Left ventricle myocardium superior (tissue), 1 donor: ENCODE data around the gene MBD5. TPM values are rescaled to one million over a fixed set of nuclear protein-coding genes. Genes with fewer than 3 reads are reported as not detected.

ENCODE experiments used
- ATAC-seq: fragments of 200-7000 bp; cut with Tn5 transposase; one replicate; pipeline ENCODE4 v1.9.1; 2020; ENCODE audit warnings: mild to moderate bottlenecking, moderate library complexity
- DNase-seq: peaks from one replicate; pipeline ENCODE4 v3.0.0-alpha.2; 2020
- intact Hi-C: fragments of 100-400 bp; cut with micrococcal nuclease; formaldehyde crosslinking; loops from one replicate; pipeline ENCODE4 v1.11.0; 2022
- total RNA-seq: library from RNA; stranded (reverse); fragmentation: NEBNext Ultra II Directional; extraction: Animal tissue kit (Norgen Biotek cat#: 25700); gene quantifications from one replicate; pipeline ENCODE4 v1.2.1, GENCODE V29; 2021
- donor health status: DM: no; HTN: yes; CAD: no; lungs with severe emphysema.

Gene MBD5
- total RNA-seq, 1 donor from 2014 or later = 33.7 TPM

GRCh38 chr2:148201075-148202004 lies 180.4 kb downstream of the MBD5 start:
- intact Hi-C loops = no loop called here
- DNase-seq = peak; percentile 41
- peak; percentile 47 for ATAC-seq

GRCh38 chr2:148202237-148202636 lies 181.3 kb downstream of the MBD5 start:
- ATAC-seq = no peak
- intact Hi-C loops = no loop called here

GRCh38 chr2:148207111-148207510 lies 186.2 kb downstream of the MBD5 start:
- intact Hi-C loops = no loop called here
- DNase-seq = no peak
- ATAC-seq = no peak

More at GRCh38 chr2:148202237-148202636, 181.3 kb downstream of the MBD5 start:
- DNase-seq = no peak

- no peak for ATAC-seq
- DNase-seq = no peak
- intact Hi-C loops = no loop called here
Measured at GRCh38 chr2:148209603-148210002, 188.7 kb downstream of the MBD5 start.

- no peak for DNase-seq
- no peak for ATAC-seq
- intact Hi-C loops = no loop called here
Measured at GRCh38 chr2:148218326-148219075, 197.6 kb downstream of the MBD5 start.

GRCh38 chr2:148221166-148221565 lies 200.3 kb downstream of the MBD5 start:
- no peak for ATAC-seq
- DNase-seq = no peak
- intact Hi-C loops = no loop called here

GRCh38 chr2:148221926-148222325 lies 201.0 kb downstream of the MBD5 start:
- intact Hi-C loops = no loop called here
- ATAC-seq (no peak), DNase-seq (no peak)

GRCh38 chr2:148231858-148232257 lies 211.0 kb downstream of the MBD5 start:
- intact Hi-C loops = no loop called here
- no peak for ATAC-seq
- no peak for DNase-seq

GRCh38 chr2:148234143-148234542 lies 213.3 kb downstream of the MBD5 start:
- DNase-seq = no peak
- intact Hi-C loops = no loop called here
- ATAC-seq = no peak

GRCh38 chr2:148237911-148238310 lies 217.0 kb downstream of the MBD5 start:
- intact Hi-C loops = no loop called here
- DNase-seq (no peak), ATAC-seq (no peak)

GRCh38 chr2:148238561-148238960 lies 217.7 kb downstream of the MBD5 start:
- ATAC-seq (no peak), DNase-seq (no peak)
- intact Hi-C loops = no loop called here

GRCh38 chr2:148240838-148241237 lies 219.9 kb downstream of the MBD5 start:
- intact Hi-C loops = no loop called here
- no peak for ATAC-seq
- no peak for DNase-seq

- DNase-seq (no peak), ATAC-seq (no peak)
- intact Hi-C loops = no loop called here
Measured at GRCh38 chr2:148244593-148245292, 223.9 kb downstream of the MBD5 start.

GRCh38 chr2:148251993-148252392 lies 231.1 kb downstream of the MBD5 start:
- DNase-seq (no peak), ATAC-seq (no peak)
- intact Hi-C loops = no loop called here

- intact Hi-C loops = no loop called here
- ATAC-seq = no peak
Measured at GRCh38 chr2:148252646-148253045, 231.8 kb downstream of the MBD5 start.

GRCh38 chr2:148253685-148254084 lies 232.8 kb downstream of the MBD5 start:
- intact Hi-C loops = no loop called here
- DNase-seq = no peak
- ATAC-seq = no peak

More at GRCh38 chr2:148252646-148253045, 231.8 kb downstream of the MBD5 start:
- no peak for DNase-seq

GRCh38 chr2:148255929-148256328 lies 235.0 kb downstream of the MBD5 start:
- DNase-seq (no peak), ATAC-seq (no peak)
- intact Hi-C loops = no loop called here

GRCh38 chr2:148257276-148257675 lies 236.4 kb downstream of the MBD5 start:
- DNase-seq (no peak), ATAC-seq (no peak)
- intact Hi-C loops = no loop called here

- intact Hi-C loops = no loop called here
- no peak for ATAC-seq
- no peak for DNase-seq
Measured at GRCh38 chr2:148258124-148258523, 237.2 kb downstream of the MBD5 start.

- intact Hi-C loops = no loop called here
- no peak for ATAC-seq
Measured at GRCh38 chr2:148259674-148260073, 238.8 kb downstream of the MBD5 start.

More at GRCh38 chr2:148259674-148260073, 238.8 kb downstream of the MBD5 start:
- DNase-seq = no peak
